Mesendoderm (in vitro differentiated cells): ENCODE data around the gene PARS2.
A peak's percentile ranks its signal among the peaks of the same experiment; 100 is the strongest.

ENCODE experiments used
- DNase-seq: peaks from one replicate; pipeline ENCODE4 v3.0.0; 2013
- H2AK5ac ChIP-seq: 2 replicates; pipeline ENCODE4 v1.6.1; 2013; ENCODE audit warnings: low read length, inconsistent platforms
- H2BK120ac ChIP-seq: 2 replicates; pipeline ENCODE4 v1.6.1; 2013; ENCODE audit warnings: low read depth, mild to moderate bottlenecking, low read length, moderate library complexity, mixed read lengths
- H2BK15ac ChIP-seq: replicated peaks from 2 replicates; pipeline ENCODE4 v1.6.1; 2013; ENCODE audit warnings: low read depth, mild to moderate bottlenecking, moderate library complexity
- H2BK5ac ChIP-seq: 2 replicates; pipeline ENCODE4 v1.6.1; 2013; ENCODE audit warnings: low read length, inconsistent platforms
- H3K18ac ChIP-seq: 2 replicates; pipeline ENCODE4 v1.6.1; 2013; ENCODE audit warnings: mild to moderate bottlenecking, low read length, mixed read lengths
- H3K23ac ChIP-seq: one replicate; pipeline ENCODE4 v1.6.1; 2013; ENCODE audit warnings: low read length
- H3K27ac ChIP-seq: 2 replicates; pipeline ENCODE4 v1.5.1; 2013; ENCODE audit warnings: low read depth, mild to moderate bottlenecking, inconsistent platforms, low read length, moderate library complexity
- H3K27me3 ChIP-seq: 2 replicates; pipeline ENCODE4 v1.6.1; 2013; ENCODE audit warnings: low read length, control low read depth, mild to moderate bottlenecking, inconsistent platforms; ENCODE audit not compliant: insufficient read depth, poor library complexity
- H3K36me3 ChIP-seq: 2 replicates; pipeline ENCODE4 v1.6.1; 2013; ENCODE audit warnings: low read length, inconsistent platforms; ENCODE audit not compliant: control insufficient read depth, insufficient read depth
- H3K4ac ChIP-seq: one replicate; pipeline ENCODE4 v1.6.1; 2013; ENCODE audit warnings: low read depth, mild to moderate bottlenecking, low read length, moderate library complexity
- H3K4me1 ChIP-seq: 2 replicates; pipeline ENCODE4 v1.6.1; 2013; ENCODE audit warnings: low read depth, low read length, inconsistent platforms; ENCODE audit not compliant: control insufficient read depth
- H3K4me2 ChIP-seq: 2 replicates; pipeline ENCODE4 v1.6.1; 2013; ENCODE audit warnings: low read length
- H3K4me3 ChIP-seq: 2 replicates; pipeline ENCODE4 v1.5.1; 2013; ENCODE audit warnings: mild to moderate bottlenecking, low read length
- H3K56ac ChIP-seq: one replicate; pipeline ENCODE4 v1.6.1; 2013; ENCODE audit warnings: low read length
- H3K79me1 ChIP-seq: 2 replicates; pipeline ENCODE4 v1.6.1; 2013; ENCODE audit warnings: low read length, inconsistent platforms
- H3K79me2 ChIP-seq: 2 replicates; pipeline ENCODE4 v1.6.1; 2013; ENCODE audit warnings: mild to moderate bottlenecking, low read length; ENCODE audit not compliant: control insufficient read depth, insufficient read depth
- H3K9ac ChIP-seq: 2 replicates; pipeline ENCODE4 v1.6.1; 2013; ENCODE audit warnings: low read length, inconsistent platforms
- H4K5ac ChIP-seq: one replicate; pipeline ENCODE4 v1.6.1; 2013; ENCODE audit warnings: low read length
- H4K8ac ChIP-seq: one replicate; pipeline ENCODE4 v1.6.1; 2013; ENCODE audit warnings: low read depth, mild to moderate bottlenecking, control low read depth, low read length, moderate library complexity
- WGBS: extraction: QIAGEN DNeasy Blood & Tissue Kit; methylation state at CpG from one replicate; pipeline ENCODE4 v1.1.7; 2013; ENCODE audit warnings: low lambda C conversion rate, missing lambda C conversion rate; ENCODE audit not compliant: insufficient coverage; ENCODE audit errors: extremely low coverage; 5-methylcytosine and 5-hydroxymethylcytosine counted together

Gene PARS2

GRCh38 chr1:54714881-54715492, 49.3 kb downstream of the PARS2 start:
- Histone ChIP-seq H3K4me2 (peak overlapping the region; percentile 29), H3K27me3 (no peaks in the 10 kb centered on the region), H3K23ac (no peak overlapping the region), H3K56ac (peak overlapping the region; percentile 65), H3K18ac (no peak overlapping the region), H3K4ac (no peak overlapping the region), H3K79me2 (peaks cover 4% of the 10 kb centered on the region), H4K5ac (no peak overlapping the region), H2BK5ac (no peak overlapping the region), H3K4me3 (no peak overlapping the region), H4K8ac (no peak overlapping the region), H3K36me3 (no peaks in the 10 kb centered on the region), H3K27ac (no peak overlapping the region), H2BK15ac (no peak overlapping the region), H3K79me1 (peaks cover 3% of the 10 kb centered on the region), H3K9ac (peak overlapping the region; percentile 53), H2BK120ac (no peak overlapping the region), H2AK5ac (no peak overlapping the region), H3K4me1 (no peaks in the 10 kb centered on the region)
- no peak for DNase-seq
- WGBS = no CpG with 5 or more reads among the region's 7 CpGs

GRCh38 chr1:54711536-54711935, 52.8 kb downstream of the PARS2 start:
- H4K5ac ChIP-seq = no peak overlapping the region
- H3K79me2 ChIP-seq = peaks cover 2% of the 10 kb centered on the region
- no peak for DNase-seq
- no peaks in the 10 kb centered on the region for H3K79me1 ChIP-seq
- H3K4me3 ChIP-seq = no peak overlapping the region
- H3K18ac ChIP-seq = no peak overlapping the region
- no peak overlapping the region for H2AK5ac ChIP-seq
- no peak overlapping the region for H3K9ac ChIP-seq
- H3K4me2 ChIP-seq = no peak overlapping the region
- H3K27me3 ChIP-seq = no peaks in the 10 kb centered on the region
- no peak overlapping the region for H3K27ac ChIP-seq
- H2BK120ac ChIP-seq = no peak overlapping the region
- no peak overlapping the region for H2BK5ac ChIP-seq
- no peaks in the 10 kb centered on the region for H3K4me1 ChIP-seq
- no peaks in the 10 kb centered on the region for H3K36me3 ChIP-seq
- H3K4ac ChIP-seq = no peak overlapping the region
- no peak overlapping the region for H3K56ac ChIP-seq
- no CpG with 5 or more reads among the region's 10 CpGs for WGBS
- H3K23ac ChIP-seq = no peak overlapping the region
- no peak overlapping the region for H4K8ac ChIP-seq
- no peak overlapping the region for H2BK15ac ChIP-seq

- H3K27me3 ChIP-seq = no peaks in the 10 kb centered on the region
- H3K27ac ChIP-seq = no peak overlapping the region
- no peak overlapping the region for H4K5ac ChIP-seq
- no peaks in the 10 kb centered on the region for H3K36me3 ChIP-seq
- WGBS = no CpG with 5 or more reads among the region's 6 CpGs
- H3K4me1 ChIP-seq = no peaks in the 10 kb centered on the region
- no peak overlapping the region for H4K8ac ChIP-seq
- no peaks in the 10 kb centered on the region for H3K79me2 ChIP-seq
- H3K56ac ChIP-seq = no peak overlapping the region
- no peak overlapping the region for H3K18ac ChIP-seq
- H3K4ac ChIP-seq = no peak overlapping the region
- H3K23ac ChIP-seq = no peak overlapping the region
- no peak overlapping the region for H3K9ac ChIP-seq
- H3K4me2 ChIP-seq = no peak overlapping the region
- no peaks in the 10 kb centered on the region for H3K79me1 ChIP-seq
- no peak overlapping the region for H2BK15ac ChIP-seq
- no peak overlapping the region for H2BK5ac ChIP-seq
- no peak overlapping the region for H3K4me3 ChIP-seq
- no peak overlapping the region for H2BK120ac ChIP-seq
- DNase-seq = peak; percentile 25
- no peak overlapping the region for H2AK5ac ChIP-seq
Observed at GRCh38 chr1:54710841-54711240, 53.5 kb downstream of the PARS2 start.

DNA sequence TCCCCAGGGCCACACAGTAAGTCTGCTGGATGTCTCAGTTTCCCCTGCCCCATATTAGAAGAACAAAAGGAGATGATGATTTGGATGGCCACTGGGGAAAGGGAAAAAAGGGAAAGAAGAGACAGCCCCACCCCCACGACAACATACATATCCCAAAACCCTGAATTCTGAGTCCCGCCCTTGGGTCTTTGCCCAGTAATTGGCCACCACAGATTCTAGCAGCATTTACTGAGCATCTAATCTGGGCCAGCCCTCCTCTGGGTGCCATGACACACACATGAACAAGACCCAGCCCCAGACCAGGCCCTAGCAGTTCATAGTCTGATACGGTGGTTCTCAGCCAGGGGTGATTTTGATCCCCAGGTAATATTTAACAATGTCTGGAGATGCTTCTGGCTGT, 53.9 kb downstream of the PARS2 start:
- no peak for DNase-seq
- no peak overlapping the region for H2BK5ac ChIP-seq
- H3K27ac ChIP-seq = no peak overlapping the region
- H3K18ac ChIP-seq = no peak overlapping the region
- H3K4ac ChIP-seq = no peak overlapping the region
- H4K8ac ChIP-seq = no peak overlapping the region
- H3K23ac ChIP-seq = no peak overlapping the region
- H2BK120ac ChIP-seq = no peak overlapping the region
- H2AK5ac ChIP-seq = no peak overlapping the region
- no peaks in the 10 kb centered on the region for H3K27me3 ChIP-seq
- no peak overlapping the region for H2BK15ac ChIP-seq
- no peak overlapping the region for H3K4me2 ChIP-seq
- no peak overlapping the region for H4K5ac ChIP-seq
- H3K56ac ChIP-seq = no peak overlapping the region
- no peaks in the 10 kb centered on the region for H3K79me2 ChIP-seq
- H3K9ac ChIP-seq = no peak overlapping the region
- H3K36me3 ChIP-seq = no peaks in the 10 kb centered on the region
- H3K4me3 ChIP-seq = no peak overlapping the region
- no peaks in the 10 kb centered on the region for H3K4me1 ChIP-seq
- WGBS = no CpG with 5 or more reads among the region's 3 CpGs
- no peaks in the 10 kb centered on the region for H3K79me1 ChIP-seq

DNA sequence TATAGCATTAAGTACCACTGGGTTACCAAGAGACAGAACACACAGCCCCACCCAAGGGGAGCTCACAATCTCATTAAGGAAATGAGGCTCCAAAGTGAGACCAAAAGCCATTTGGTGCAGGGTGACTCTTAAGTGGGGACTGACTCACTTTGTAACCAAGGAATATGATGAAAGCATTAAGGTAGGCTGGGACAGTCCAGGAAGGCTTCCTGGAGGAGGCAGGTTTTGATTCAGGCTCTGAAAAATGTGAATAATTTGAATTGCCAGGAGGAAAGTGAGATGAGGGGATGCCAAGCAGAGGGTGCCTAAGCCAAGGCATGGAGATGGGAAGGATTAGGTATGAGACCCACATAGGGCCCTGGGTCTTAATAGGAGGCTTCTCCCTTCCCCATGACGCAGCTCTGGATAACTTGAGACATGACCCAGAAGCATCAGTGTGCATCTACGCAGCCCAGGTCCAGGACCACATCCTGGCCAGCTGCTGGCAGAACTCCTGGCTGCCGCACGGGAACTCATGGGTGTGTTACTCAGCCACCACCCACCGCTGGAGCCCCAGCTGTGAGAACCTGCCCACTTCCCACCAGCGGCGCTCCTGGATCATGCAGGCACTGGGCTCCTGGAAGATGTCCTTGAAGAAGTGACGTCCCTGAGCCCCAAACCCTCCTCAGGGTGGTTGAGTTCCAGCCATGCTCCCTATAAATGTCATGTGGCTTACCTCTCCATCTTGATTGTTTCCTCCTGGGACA, 54.6 kb downstream of the PARS2 start:
- peak; percentile 32 for DNase-seq
- H4K8ac ChIP-seq = no peak overlapping the region
- no peak overlapping the region for H3K4ac ChIP-seq
- no peak overlapping the region for H2BK120ac ChIP-seq
- H3K27ac ChIP-seq = no peak overlapping the region
- H3K4me2 ChIP-seq = no peak overlapping the region
- no peaks in the 10 kb centered on the region for H3K4me1 ChIP-seq
- no peak overlapping the region for H2AK5ac ChIP-seq
- H3K56ac ChIP-seq = no peak overlapping the region
- H3K23ac ChIP-seq = no peak overlapping the region
- no peaks in the 10 kb centered on the region for H3K79me2 ChIP-seq
- H3K27me3 ChIP-seq = no peaks in the 10 kb centered on the region
- no CpG with 5 or more reads among the region's 8 CpGs for WGBS
- no peak overlapping the region for H2BK15ac ChIP-seq
- no peaks in the 10 kb centered on the region for H3K36me3 ChIP-seq
- H2BK5ac ChIP-seq = no peak overlapping the region
- no peaks in the 10 kb centered on the region for H3K79me1 ChIP-seq
- H4K5ac ChIP-seq = no peak overlapping the region
- no peak overlapping the region for H3K4me3 ChIP-seq
- no peak overlapping the region for H3K18ac ChIP-seq
- no peak overlapping the region for H3K9ac ChIP-seq

DNA sequence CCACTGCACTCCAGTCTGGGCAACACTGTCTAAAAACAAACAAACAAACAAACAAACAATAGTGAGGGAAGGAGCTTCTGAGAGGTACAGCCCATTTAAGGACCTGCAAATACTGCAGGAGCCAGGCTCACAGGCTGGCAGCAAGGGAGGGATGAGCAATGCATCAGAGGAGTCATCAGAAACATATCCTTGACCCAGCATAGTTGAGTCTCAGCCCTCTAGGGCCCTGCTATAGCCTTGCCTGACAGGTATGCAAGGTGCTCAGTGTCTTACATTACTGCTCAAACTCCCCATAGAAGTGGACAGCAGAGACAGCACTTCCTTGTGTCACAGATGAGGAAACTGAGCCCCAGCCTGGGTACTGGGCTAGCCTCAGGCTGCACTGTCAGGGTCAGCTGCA, 55.9 kb downstream of the PARS2 start:
- Histone ChIP-seq H3K79me2 (no peaks in the 10 kb centered on the region), H3K36me3 (no peaks in the 10 kb centered on the region), H3K4me2 (no peak overlapping the region), H3K27ac (no peak overlapping the region), H3K56ac (no peak overlapping the region), H2BK120ac (no peak overlapping the region), H3K27me3 (no peaks in the 10 kb centered on the region), H2BK5ac (no peak overlapping the region), H2BK15ac (no peak overlapping the region), H3K9ac (no peak overlapping the region), H3K4ac (no peak overlapping the region), H4K5ac (no peak overlapping the region), H2AK5ac (no peak overlapping the region), H3K79me1 (no peaks in the 10 kb centered on the region), H3K18ac (no peak overlapping the region), H3K4me3 (no peak overlapping the region), H3K23ac (no peak overlapping the region), H4K8ac (no peak overlapping the region), H3K4me1 (no peaks in the 10 kb centered on the region)
- no peak for DNase-seq
